ENCODE measurements around the gene CTIF.
A peak's percentile ranks its signal among the peaks of the same experiment; 100 is the strongest.

The CTIF gene

DNA sequence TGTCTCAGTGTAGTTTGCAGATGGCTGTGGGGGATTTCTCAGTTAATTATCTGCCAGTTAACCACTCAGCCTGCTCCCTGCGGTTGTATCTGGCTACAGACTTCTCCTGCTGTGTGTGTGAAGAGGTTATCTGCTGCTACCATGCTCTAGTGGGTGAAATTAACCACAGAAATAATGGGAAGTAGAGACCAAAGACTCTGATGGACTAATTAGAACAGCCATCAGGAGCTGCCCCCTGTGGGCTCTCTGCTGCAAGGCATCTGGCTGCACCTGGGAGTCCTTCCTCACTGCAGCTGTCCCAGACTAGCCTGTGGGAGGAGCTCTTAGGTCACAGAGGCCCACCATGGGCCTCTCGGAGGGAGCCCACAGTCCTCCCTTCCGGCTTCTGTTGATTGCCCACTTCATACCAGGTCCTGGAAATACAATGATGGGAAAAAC lies 66.6 kb downstream of the CTIF start:
- H3K4me2 ChIP-seq, result peak overlapping the region; percentile 20; the same call in 1 of the 2 replicates
- peaks cover 76% of the 10 kb centered on the region for H4K20me1 ChIP-seq
- no peak for TF ChIP-seq Cebpa-rat (IDR thresholded peaks at IDR 0.05)
- no peak overlapping the region for H3K4me3 ChIP-seq
- H3K27ac ChIP-seq, result no peak overlapping the region
- no peaks in the 10 kb centered on the region for H3K27me3 ChIP-seq
- no peaks in the 10 kb centered on the region for H3K9me3 ChIP-seq
- H3K4me1 ChIP-seq, result peaks cover 16% of the 10 kb centered on the region
- H3K9ac ChIP-seq, result no peak overlapping the region
- peaks cover 3% of the 10 kb centered on the region; the same call in 1 of the 2 replicates for H3K36me3 ChIP-seq

DNA sequence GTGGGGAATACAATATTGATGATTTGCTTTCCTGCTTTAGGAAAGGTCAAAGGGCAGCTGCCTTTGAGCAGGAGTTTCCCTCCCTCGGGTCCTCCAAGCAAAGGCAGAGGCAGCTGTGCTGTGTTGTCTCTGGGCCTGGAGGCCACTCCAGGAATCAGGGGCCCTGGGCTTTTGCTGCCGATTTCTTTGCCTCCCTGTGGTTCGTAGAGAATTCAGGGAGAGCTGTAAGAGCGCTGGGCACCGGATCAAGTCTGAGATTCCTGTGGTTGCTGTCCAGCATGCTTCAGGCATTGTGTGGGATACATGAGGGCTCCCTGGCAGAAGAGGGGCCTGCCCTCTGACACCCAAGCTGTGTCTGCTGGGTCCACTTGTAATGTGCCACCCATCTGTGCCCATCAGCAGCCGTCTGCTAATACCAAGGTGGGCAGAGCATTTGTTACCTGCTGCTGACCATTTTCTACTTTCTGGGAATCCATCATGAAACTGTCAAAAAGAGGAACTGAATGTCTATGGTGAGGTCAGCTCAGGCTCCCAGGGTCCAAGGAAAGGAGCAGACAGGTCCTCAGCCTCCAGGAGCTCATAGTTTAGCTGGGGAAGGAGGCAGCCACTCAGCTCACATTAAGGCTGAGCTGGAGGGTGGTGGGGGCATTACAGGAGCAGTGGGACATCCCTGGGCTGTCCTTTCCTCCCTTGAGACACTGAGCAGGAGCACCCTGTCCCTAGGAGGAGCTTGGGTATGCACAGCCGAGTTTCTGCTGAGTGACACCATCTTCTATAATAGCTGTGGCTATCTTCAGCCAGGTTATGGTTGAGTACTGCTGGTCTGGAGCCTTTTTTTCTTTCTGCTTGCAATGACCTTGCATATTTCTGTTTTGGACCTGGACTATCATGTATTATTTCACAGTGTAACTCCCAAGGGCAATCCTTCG lies 68.5 kb downstream of the CTIF start:
- no peak overlapping the region for H3K4me2 ChIP-seq
- H3K27ac ChIP-seq, result no peak overlapping the region
- H4K20me1 ChIP-seq, result peaks cover 76% of the 10 kb centered on the region
- H3K9ac ChIP-seq, result no peak overlapping the region
- H3K36me3 ChIP-seq, result peaks cover 8% of the 10 kb centered on the region; the same call in 1 of the 2 replicates
- H3K4me1 ChIP-seq, result peaks cover 14% of the 10 kb centered on the region
- no peak for TF ChIP-seq Cebpa-rat (IDR thresholded peaks at IDR 0.05)
- H3K9me3 ChIP-seq, result no peaks in the 10 kb centered on the region
- H3K27me3 ChIP-seq, result no peaks in the 10 kb centered on the region
- no peak overlapping the region for H3K4me3 ChIP-seq

GRCh38 chr18:48608581-48608980 lies 69.8 kb downstream of the CTIF start:
- no peak for TF ChIP-seq Cebpa-rat (IDR thresholded peaks at IDR 0.05)
- Histone ChIP-seq H3K9me3 (no peaks in the 10 kb centered on the region), H3K4me3 (no peak overlapping the region), H3K36me3 (peaks cover 8% of the 10 kb centered on the region; the same call in 1 of the 2 replicates), H4K20me1 (peaks cover 88% of the 10 kb centered on the region), H3K4me1 (peaks cover 14% of the 10 kb centered on the region), H3K9ac (no peak overlapping the region), H3K4me2 (peak overlapping the region; percentile 24; the same call in 1 of the 2 replicates), H3K27me3 (no peaks in the 10 kb centered on the region), H3K27ac (no peak overlapping the region)

DNA sequence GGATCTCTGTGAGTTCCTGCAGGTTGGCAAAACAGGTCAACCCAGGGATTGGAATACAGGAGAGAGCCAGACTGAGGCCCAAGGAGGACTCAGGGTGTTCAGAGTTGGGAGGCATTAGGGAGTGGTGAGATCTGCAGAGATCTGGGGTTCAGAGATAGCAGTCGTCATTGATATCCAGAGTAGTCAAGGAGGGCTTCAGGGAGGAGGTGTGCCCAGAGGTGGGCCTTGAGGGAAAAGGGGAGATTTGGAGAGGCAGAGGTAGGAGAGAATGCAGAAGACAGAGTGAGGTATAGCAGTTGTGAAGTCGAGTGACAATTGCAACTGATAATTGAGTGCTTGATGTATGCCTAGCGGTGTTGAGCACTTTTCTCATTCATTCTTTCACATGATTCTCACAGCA lies 70.3 kb downstream of the CTIF start:
- peaks cover 14% of the 10 kb centered on the region for H3K4me1 ChIP-seq
- TF ChIP-seq Cebpa-rat (IDR thresholded peaks at IDR 0.05), result no peak
- no peak overlapping the region for H3K4me2 ChIP-seq
- H3K9ac ChIP-seq, result no peak overlapping the region
- peaks cover 8% of the 10 kb centered on the region; the same call in 1 of the 2 replicates for H3K36me3 ChIP-seq
- H3K4me3 ChIP-seq, result no peak overlapping the region
- no peaks in the 10 kb centered on the region for H3K9me3 ChIP-seq
- no peak overlapping the region for H3K27ac ChIP-seq
- no peaks in the 10 kb centered on the region for H3K27me3 ChIP-seq
- peaks cover 93% of the 10 kb centered on the region for H4K20me1 ChIP-seq

DNA sequence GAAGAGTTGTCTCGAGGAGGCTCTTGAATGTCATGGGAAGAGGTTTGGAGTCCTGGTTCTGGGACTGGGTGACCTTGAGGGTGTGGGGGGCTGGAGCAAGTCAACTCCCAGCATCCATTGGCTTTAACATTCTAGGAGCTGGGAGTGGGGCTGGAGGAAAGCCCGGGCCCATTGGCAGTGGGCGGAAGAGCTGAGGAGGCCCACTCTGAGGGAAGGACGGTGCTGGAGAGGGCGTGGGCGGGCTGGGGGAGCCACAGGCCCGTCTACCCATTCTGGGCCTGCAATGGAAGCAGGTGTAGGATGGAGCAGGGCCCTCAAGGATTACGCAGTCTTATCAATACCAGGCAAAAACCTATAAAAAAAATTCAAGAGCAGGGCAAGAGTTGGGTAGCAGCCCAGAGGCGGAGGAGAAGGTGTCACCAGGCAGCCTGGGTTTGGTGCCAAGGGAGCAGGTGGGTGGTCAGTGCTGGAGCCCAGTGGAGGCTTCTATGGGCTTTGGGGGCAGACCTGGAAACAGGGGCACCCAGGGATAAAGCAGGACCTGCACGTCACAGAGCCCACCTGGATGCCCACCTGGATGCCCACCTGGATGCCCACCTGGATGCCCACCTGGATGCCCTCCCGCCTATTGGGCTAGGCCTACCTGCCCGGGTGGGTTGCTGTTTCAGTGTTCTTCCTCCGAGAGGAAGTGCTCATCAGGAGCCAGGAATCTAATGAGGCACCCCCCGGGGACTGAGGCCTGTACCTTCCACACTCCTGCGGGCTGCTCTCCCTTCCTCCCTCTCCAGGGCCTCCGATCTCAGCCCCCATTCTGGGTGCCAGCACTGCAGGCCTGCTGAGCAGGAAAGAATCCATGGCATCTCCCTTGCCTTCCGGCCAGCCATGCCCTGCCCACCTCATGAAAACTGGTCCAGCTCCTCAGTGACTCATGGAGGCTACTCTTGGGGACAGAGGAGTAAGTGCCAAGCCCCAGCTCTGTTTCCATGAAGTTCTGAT lies 71.3 kb downstream of the CTIF start:
- H3K4me3 ChIP-seq, result no peak overlapping the region
- peaks cover 100% of the 10 kb centered on the region for H4K20me1 ChIP-seq
- H3K9ac ChIP-seq, result no peak overlapping the region
- TF ChIP-seq Cebpa-rat (IDR thresholded peaks at IDR 0.05), result no peak
- H3K9me3 ChIP-seq, result no peaks in the 10 kb centered on the region
- H3K36me3 ChIP-seq, result peaks cover 8% of the 10 kb centered on the region; the same call in 1 of the 2 replicates
- no peaks in the 10 kb centered on the region for H3K27me3 ChIP-seq
- no peak overlapping the region for H3K27ac ChIP-seq
- no peak overlapping the region for H3K4me2 ChIP-seq
- H3K4me1 ChIP-seq, result peaks cover 12% of the 10 kb centered on the region

DNA sequence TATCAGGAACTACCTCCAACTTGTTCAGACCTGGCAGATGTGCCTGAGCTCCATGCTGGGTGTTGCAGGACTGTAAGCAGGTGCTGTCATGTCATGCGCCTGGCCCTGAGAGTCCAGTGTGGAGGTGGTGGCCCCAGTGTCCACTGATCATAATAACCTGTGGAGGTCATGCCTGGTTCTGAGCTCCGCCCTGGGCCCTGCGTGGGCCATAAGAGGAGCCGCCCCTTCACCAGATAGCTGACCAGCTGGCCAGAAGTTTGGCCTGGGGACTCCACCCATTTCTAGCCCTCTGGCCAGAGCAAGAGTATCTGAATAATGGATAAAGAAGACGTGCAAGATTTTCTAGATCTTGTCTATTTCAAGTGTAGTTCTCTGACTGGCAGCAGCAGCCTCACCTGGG lies 72.4 kb downstream of the CTIF start:
- H4K20me1 ChIP-seq, result peaks cover 100% of the 10 kb centered on the region
- no peak overlapping the region for H3K4me2 ChIP-seq
- no peaks in the 10 kb centered on the region for H3K27me3 ChIP-seq
- H3K4me1 ChIP-seq, result peaks cover 5% of the 10 kb centered on the region; the same call in 1 of the 2 replicates
- no peaks in the 10 kb centered on the region for H3K9me3 ChIP-seq
- TF ChIP-seq Cebpa-rat (IDR thresholded peaks at IDR 0.05), result no peak
- no peak overlapping the region for H3K27ac ChIP-seq
- no peak overlapping the region for H3K4me3 ChIP-seq
- H3K36me3 ChIP-seq, result peaks cover 8% of the 10 kb centered on the region; the same call in 1 of the 2 replicates
- no peak overlapping the region for H3K9ac ChIP-seq

DNA sequence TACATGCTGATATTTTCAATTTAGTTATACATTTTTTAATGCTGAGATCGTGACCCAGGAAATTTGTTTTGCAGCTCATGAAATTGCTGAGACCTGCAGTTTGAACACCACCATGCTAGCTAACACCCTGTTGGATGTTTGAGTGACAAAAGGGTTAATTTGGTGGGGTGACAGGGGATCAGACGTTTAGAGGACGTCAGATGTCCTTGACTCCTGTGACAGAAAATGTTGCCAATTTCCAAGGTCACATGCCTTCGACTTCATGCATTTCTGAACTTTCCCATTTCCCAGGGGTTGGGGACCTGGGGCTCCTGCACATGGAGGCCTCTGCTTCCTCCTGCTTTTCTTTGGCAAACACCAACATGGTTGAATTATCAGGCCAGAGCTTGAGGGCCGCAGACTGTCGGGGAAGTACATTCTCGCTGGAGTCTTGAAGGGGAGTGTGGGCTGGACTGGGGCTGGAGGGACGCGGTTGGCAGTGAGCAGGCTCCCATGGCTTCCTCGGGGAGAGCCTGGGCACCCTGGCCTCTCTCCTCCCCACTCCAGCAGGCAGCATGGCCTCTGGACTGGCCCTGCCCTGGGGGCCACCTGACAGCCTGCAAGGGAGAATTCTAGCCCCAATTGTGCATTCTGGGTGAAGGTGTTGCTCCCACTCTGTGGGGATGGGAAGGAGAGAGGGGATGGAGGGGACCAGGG lies 73.1 kb downstream of the CTIF start:
- no peaks in the 10 kb centered on the region for H3K27me3 ChIP-seq
- H3K4me2 ChIP-seq, result no peak overlapping the region
- no peak for TF ChIP-seq Cebpa-rat (IDR thresholded peaks at IDR 0.05)
- H3K4me3 ChIP-seq, result no peak overlapping the region
- peaks cover 100% of the 10 kb centered on the region for H4K20me1 ChIP-seq
- H3K9ac ChIP-seq, result no peak overlapping the region
- H3K27ac ChIP-seq, result no peak overlapping the region
- H3K36me3 ChIP-seq, result peaks cover 8% of the 10 kb centered on the region; the same call in 1 of the 2 replicates
- peaks cover 5% of the 10 kb centered on the region; the same call in 1 of the 2 replicates for H3K4me1 ChIP-seq
- H3K9me3 ChIP-seq, result no peaks in the 10 kb centered on the region

DNA sequence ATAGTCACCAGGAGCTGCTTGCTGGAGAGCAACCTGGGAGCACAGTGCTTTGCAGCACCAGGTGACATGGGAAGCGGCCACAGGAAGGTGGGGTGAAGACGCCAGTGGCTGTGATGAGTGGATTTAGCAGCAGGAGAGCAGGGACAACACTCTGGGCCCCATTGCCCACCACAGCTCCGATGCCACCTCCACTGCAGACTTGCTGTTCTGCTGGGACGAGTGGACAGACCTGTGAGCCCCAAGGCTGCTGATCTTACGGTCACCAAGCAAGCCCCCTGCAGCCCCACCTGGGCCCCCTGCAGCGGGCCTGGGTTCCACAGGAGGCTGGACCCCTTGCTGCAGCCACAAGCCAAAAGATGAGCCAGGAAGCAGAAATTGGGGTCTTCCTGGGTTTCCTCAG lies 73.7 kb downstream of the CTIF start:
- Histone ChIP-seq H3K27me3 (no peaks in the 10 kb centered on the region), H4K20me1 (peaks cover 100% of the 10 kb centered on the region), H3K9me3 (no peaks in the 10 kb centered on the region), H3K4me1 (peaks cover 5% of the 10 kb centered on the region; the same call in 1 of the 2 replicates), H3K9ac (no peak overlapping the region), H3K4me3 (no peak overlapping the region), H3K27ac (no peak overlapping the region), H3K36me3 (peaks cover 8% of the 10 kb centered on the region; the same call in 1 of the 2 replicates), H3K4me2 (no peak overlapping the region)
- no peak for TF ChIP-seq Cebpa-rat (IDR thresholded peaks at IDR 0.05)

GRCh38 chr18:48612917-48613316 lies 74.1 kb downstream of the CTIF start:
- Histone ChIP-seq H3K9ac (no peak overlapping the region), H3K4me2 (no peak overlapping the region), H3K4me1 (peaks cover 5% of the 10 kb centered on the region; the same call in 1 of the 2 replicates), H3K9me3 (no peaks in the 10 kb centered on the region), H3K27me3 (no peaks in the 10 kb centered on the region), H3K36me3 (peaks cover 8% of the 10 kb centered on the region; the same call in 1 of the 2 replicates), H4K20me1 (peaks cover 100% of the 10 kb centered on the region), H3K4me3 (no peak overlapping the region), H3K27ac (no peak overlapping the region)
- no peak for TF ChIP-seq Cebpa-rat (IDR thresholded peaks at IDR 0.05)
